Measurements from ENCODE around the gene SYCP2.

DNA sequence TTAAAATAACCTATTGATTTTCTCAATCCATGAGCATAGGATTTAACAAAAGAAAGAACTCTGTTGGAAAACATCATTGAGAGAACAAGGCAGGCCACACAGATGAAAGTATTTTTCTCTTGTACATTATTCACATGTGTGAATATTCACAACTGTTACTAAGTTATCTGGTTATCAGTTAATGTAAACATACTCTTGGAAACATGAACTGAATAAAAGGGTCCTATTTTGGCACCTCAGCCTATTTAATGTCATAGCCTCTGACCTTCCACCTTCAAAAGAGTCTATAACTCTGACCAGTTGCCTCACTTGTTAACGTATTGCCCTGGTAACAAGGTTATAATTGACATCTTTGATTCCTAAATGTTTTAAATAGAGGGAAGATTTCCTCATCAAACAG lies 8.1 kb downstream of the SYCP2 start:
- no peak for TF ChIP-seq POLR2A (IDR thresholded peaks at IDR 0.05; ENCODE audit: low read depth, low read length)
- no peak for TF ChIP-seq TAF1 (IDR thresholded peaks at IDR 0.05; ENCODE audit: borderline replicate concordance, low read depth, low read length)

Data from GM12892 (cell line).